GM12873 (cell line): ENCODE results near the gene KIAA0513.
A peak's percentile ranks its signal among the peaks of the same experiment; 100 is the strongest.

Source experiments
- TF ChIP-seq, protein P1 (sequence below): IDR thresholded peaks from 2 replicates; pipeline ENCODE4 v1.5.1; 2012; ENCODE audit warnings: low read depth, mild to moderate bottlenecking, moderate library complexity, low read length, control low read depth; ENCODE audit not compliant: insufficient read depth; ENCODE audit errors: missing control alignments

The KIAA0513 gene

GRCh38 chr16:85055493-85056210, 28.1 kb downstream of the KIAA0513 start:
- TF ChIP-seq, protein P1, sequence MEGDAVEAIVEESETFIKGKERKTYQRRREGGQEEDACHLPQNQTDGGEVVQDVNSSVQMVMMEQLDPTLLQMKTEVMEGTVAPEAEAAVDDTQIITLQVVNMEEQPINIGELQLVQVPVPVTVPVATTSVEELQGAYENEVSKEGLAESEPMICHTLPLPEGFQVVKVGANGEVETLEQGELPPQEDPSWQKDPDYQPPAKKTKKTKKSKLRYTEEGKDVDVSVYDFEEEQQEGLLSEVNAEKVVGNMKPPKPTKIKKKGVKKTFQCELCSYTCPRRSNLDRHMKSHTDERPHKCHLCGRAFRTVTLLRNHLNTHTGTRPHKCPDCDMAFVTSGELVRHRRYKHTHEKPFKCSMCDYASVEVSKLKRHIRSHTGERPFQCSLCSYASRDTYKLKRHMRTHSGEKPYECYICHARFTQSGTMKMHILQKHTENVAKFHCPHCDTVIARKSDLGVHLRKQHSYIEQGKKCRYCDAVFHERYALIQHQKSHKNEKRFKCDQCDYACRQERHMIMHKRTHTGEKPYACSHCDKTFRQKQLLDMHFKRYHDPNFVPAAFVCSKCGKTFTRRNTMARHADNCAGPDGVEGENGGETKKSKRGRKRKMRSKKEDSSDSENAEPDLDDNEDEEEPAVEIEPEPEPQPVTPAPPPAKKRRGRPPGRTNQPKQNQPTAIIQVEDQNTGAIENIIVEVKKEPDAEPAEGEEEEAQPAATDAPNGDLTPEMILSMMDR: no peak

DNA sequence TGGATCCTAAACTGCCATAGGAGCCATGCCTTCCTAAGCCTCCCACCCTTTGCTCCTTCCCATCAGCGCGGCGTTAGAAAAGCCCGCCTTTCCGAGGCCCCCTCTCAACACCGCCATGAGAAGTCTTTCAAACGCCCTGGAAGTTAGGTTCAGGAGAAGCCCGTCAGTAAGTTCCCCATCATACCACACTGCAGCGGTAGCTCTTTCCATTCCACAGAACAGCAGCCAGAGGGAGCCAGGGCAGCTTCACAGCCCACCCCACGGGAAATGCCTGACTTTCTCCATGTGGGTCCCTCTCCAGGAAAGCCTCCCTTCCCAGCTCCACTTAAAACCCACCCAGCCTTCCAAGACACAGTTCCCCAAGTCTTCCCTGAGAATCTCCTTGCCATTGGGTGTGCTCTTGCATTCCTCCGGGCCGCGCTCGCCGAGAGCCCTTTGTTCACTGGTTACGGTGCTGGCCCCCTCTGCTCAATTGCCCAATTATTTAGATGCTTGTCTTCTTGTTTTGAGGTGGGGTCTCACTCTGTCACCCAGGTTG, 28.7 kb downstream of the KIAA0513 start:
- TF ChIP-seq, protein P1: no peak

GRCh38 chr16:85057212-85057889, 29.8 kb downstream of the KIAA0513 start:
- TF ChIP-seq, protein P1: peak; percentile 55

DNA sequence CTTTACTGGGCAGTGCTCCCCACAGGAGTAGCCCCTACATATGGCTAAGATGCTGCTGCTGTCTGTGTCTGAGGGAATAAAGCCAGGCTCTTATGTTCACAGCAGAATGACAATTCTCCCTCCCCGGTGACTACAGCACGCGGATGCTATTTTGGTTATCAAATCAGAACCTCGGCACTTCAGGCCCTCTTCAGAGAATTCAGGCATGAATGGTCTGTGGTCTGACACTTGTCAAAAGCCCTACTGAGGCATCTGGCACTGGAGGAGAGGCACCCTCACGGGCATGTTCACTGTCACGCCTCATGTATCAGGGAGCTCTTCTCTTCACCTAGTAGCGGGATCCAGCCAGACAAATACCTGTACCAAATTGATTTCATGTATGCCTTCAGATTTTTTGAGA, 30.4 kb downstream of the KIAA0513 start:
- TF ChIP-seq, protein P1: no peak

DNA sequence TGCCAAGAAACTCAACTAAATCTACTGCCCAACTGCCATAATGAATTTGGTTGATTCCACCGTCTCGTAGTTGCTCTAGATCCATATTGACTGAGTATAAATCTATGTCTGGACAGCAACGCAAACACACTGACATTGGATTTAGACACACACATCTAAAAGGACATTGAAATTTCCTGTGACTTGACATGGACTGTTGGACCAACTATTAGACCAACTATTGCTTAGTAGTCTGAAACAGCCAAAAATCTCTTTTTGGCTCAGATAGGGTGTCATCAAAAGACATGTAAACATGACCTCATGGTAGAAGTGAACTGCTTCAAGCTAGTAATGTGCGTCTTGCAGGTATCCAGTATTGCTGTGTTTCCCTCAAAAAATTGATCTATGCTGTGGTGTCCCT, 31.3 kb downstream of the KIAA0513 start:
- TF ChIP-seq, protein P1: no peak

DNA sequence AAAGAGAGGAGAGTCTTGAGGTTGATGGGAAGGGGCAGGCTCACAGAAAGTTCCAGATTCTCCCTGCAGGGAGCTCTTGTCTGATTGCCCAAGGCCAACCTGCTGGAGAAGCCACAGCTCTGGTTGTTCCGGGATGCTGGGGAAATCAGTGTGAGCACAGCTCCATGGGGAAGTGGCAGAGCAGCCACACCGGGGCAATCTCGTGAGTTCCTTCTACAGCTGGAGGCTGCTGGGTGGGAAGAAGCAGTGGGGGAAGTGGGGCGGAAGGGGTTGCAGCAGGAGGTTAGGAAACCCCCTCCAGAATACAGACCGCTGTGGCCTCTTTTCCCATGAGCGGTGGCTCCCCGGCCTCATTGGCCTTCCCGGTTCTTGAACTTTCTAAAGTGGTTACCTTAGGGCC, 34.0 kb downstream of the KIAA0513 start:
- TF ChIP-seq, protein P1: no peak

GRCh38 chr16:85062323-85062722, 34.7 kb downstream of the KIAA0513 start:
- TF ChIP-seq, protein P1: no peak
